GM12892 (cell line): ENCODE measurements around the gene SNRPD3.

Experiments used
- POLR2A ChIP-seq: IDR thresholded peaks from 2 replicates; pipeline ENCODE4 v1.6.1; 2011; ENCODE audit warnings: low read depth, low read length, control low read depth
- POLR2AphosphoS5 ChIP-seq: IDR thresholded peaks from 2 replicates; pipeline ENCODE4 v1.6.1; 2011; ENCODE audit warnings: low read depth, low read length, control low read depth

- TF ChIP-seq POLR2A (no peak), POLR2AphosphoS5 (no peak)
These were observed 24.5 kb downstream of the SNRPD3 start for GRCh38 chr22:24580276-24580675.
